ENCODE data around the gene FAM193A.
"Not testable (repeated sequence)": the region's sequence is repeated elsewhere in the genome, so short reads cannot be mapped to it uniquely, and the experiment has no call there.

Gene FAM193A

GRCh38 chr4:2743518-2744445 is 207.3 kb downstream of the FAM193A start:
- no peak for DNase-seq (ENCODE audit: low read depth in 2 of 2, low spot score in 1 of 2)

DNA sequence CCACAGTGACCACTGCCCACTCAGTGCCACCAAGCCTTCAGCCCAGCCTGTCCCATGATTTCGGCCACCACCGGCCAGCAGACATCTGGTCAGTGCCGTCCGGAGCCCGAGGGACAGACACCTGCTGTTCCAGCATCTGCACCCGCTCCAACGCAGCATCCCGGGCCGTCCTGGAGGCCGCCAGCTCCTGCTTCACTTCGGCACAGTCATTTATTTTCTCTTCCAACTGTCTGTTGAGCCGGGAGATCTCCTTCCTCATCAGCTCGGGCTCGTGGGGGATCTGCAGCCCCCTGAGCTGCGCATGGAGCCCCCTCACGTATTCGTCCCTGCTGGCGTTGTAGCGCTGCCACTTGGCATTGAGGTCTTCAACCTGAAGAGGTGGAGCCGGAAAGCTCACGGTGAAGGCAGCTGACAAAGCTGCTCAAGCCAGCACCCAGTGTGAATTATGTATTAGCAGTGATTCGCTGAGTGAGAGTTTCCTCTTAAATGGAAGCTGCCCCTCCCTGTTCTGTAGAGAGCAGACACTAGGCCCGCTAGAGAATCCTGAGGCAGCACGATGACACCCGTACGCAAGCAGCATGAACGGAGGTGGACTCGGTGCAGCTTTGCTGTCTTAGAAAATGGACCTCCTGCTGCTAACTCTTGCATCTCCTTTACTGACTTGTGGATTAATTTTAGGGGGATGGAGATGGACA is 208.3 kb downstream of the FAM193A start:
- DNase-seq (ENCODE audit: low read depth in 2 of 2, low spot score in 1 of 2), result no peak

- no peak for DNase-seq (ENCODE audit: low read depth in 2 of 2, low spot score in 1 of 2)
Measured at GRCh38 chr4:2745516-2745915, 209.1 kb downstream of the FAM193A start.

GRCh38 chr4:2745981-2746806 is 209.7 kb downstream of the FAM193A start:
- peak; percentile 28 to 67 for DNase-seq (ENCODE audit: low read depth in 2 of 2, low spot score in 1 of 2)

GRCh38 chr4:2746891-2747695 is 210.6 kb downstream of the FAM193A start:
- DNase-seq (ENCODE audit: low read depth in 2 of 2, low spot score in 1 of 2), result no peak

GRCh38 chr4:2750719-2751605 is 214.5 kb downstream of the FAM193A start:
- DNase-seq (ENCODE audit: low read depth in 2 of 2, low spot score in 1 of 2), result no peak

- DNase-seq (ENCODE audit: low read depth in 2 of 2, low spot score in 1 of 2), result no peak
Measured at GRCh38 chr4:2753436-2753835, 217.0 kb downstream of the FAM193A start.

- no peak for DNase-seq (ENCODE audit: low read depth in 2 of 2, low spot score in 1 of 2)
Measured at GRCh38 chr4:2754848-2755819, 218.7 kb downstream of the FAM193A start.

- DNase-seq (ENCODE audit: low read depth in 2 of 2, low spot score in 1 of 2), result peak; percentile 64
Measured at GRCh38 chr4:2755821-2756690, 219.6 kb downstream of the FAM193A start, which contains the start of gene TNIP2. Gene TNIP2 (minus strand): TSS chr4:2756336. CDS start chr4:2756289, 47 bp downstream.

DNA sequence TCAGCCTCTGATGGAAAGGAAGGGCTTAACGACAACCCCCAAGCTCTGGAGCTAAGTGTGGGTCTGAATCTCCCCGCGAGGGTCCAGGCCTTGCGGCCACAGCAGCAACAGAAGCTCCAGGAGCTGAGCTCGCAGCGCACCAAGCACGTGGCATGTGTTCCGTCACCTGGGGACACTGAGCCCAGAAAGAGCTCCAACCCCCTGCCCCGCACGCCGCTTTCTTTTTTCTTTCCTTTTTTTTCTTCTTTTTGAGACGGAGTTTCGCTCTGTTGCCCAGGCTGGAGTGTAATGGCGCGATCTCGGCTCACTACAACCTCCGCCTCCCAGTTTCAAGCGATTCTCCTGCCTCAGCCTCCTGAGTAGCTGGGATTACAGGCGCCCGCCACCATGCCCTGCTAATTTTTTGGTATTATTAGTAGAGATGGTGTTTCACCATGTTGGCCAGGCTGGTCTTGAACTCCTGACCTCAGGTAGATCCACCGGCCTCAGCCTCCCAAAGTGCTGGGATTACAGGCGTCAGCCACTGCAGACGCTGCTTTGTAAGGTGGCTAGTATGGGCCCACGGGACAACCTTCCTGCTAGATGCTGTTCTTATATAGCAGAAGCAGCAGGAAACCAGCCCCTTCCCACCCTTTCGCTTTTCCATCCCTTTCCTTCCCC is 220.4 kb downstream of the FAM193A start:
- no peak for DNase-seq (ENCODE audit: low read depth in 2 of 2, low spot score in 1 of 2)

DNA sequence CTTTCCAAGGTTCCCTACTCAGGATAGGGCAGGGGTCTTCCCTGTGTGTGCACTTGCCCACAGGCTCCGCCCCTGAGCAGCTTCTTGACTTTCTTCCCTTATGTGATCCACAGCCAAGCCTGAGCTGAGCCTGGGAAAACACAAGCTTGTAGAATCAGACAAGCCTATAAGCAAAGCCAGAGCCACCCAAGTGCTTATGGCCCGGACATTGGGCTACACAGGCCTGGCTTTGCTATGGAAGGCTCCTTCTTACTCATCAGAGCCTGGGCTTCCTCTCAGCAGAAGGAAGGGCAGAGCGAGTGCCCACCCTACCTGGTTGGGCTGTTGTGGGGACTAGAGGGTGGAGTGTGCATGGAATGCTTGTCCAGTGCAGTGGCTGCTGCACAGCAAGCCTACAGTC is 221.0 kb downstream of the FAM193A start:
- no peak for DNase-seq (ENCODE audit: low read depth in 2 of 2, low spot score in 1 of 2)

- DNase-seq (ENCODE audit: low read depth in 2 of 2, low spot score in 1 of 2), result no peak
Measured at GRCh38 chr4:2761035-2761923, 224.8 kb downstream of the FAM193A start.

GRCh38 chr4:2762048-2762447 is 225.6 kb downstream of the FAM193A start:
- DNase-seq (ENCODE audit: low read depth in 2 of 2, low spot score in 1 of 2), result no peak

GRCh38 chr4:2762486-2763370 is 226.3 kb downstream of the FAM193A start:
- DNase-seq (ENCODE audit: low read depth in 2 of 2, low spot score in 1 of 2), result not testable (repeated sequence)

DNA sequence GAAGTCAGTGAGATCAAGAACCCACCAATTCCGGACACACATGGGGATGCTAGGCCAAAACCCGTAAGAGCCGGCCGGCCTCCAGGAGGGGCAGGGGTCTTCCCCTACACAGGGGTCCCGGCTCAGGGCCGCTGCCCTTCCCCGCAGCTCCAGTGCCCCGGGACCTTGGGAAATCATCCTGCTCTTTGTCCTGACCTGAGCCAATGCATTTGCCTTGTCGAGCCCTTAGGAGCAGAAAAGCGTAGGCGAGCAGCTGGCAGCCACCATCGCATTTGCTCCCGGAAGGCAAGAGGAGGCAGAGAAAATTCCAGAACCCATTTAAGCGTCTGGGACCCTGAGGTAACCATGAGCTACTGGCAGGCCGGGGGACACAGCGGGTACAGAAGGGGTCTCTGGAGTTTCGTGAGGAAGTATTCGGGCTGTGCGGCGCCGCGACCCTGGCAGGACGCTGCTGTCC is 227.1 kb downstream of the FAM193A start:
- no peak for DNase-seq (ENCODE audit: low read depth in 2 of 2, low spot score in 1 of 2)

Measured in stimulated activated CD8-positive, alpha-beta memory T cell treated with anti-CD3 and anti-CD28 coated beads, Interleukin-4, amount 100 ng/mL, for 1 hour (primary cell).